Activated CD4-positive, alpha-beta T cell treated with anti-CD3 and anti-CD28 coated beads, Interleukin-2, amount 50 U/mL, for 1 hour (primary cell): ENCODE data around the gene CPVL.

Experiments
- DNase-seq: peaks from one replicate; pipeline ENCODE4 v3.0.0-alpha.2; 2020

CPVL gene

DNA sequence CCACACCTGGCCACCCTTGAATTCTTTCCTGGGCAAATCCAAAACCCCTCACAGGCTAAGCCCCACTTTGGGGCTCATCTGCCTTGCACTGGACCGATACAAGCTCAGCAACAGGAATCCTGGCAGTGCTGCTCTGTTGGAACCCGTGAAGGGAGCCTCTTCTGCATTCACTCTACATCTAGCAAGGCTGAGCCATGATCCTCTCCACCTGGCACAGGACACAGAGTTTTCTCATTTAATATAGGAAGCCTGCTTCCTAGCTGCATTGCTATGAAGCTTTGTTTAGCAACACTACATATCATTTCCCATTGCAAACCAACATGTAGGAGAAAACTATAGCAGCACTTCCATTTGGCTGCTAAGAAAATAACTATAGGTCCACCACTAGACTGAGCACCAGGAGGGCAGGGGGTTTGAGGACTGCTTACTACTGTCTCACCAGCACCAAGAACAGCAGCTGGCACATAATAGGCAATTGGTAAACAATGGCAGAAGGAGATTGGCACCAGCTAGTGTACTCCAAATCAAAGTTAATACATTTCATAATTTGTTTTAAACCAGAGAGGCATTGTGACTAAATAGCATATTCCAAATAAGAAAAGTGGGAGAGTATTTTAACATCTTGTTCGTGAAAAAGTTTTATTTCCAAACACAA is 56.1 kb downstream of the CPVL start:
- DNase-seq, result no peak

GRCh38 chr7:29087840-29088170 is 58.5 kb downstream of the CPVL start:
- no peak for DNase-seq

- no peak for DNase-seq
Observed at GRCh38 chr7:29086545-29086944, 59.8 kb downstream of the CPVL start.

GRCh38 chr7:29084832-29085231 is 61.5 kb downstream of the CPVL start:
- DNase-seq, result no peak

- no peak for DNase-seq
Observed at GRCh38 chr7:29080803-29081202, 65.5 kb downstream of the CPVL start.

- no peak for DNase-seq
Observed at GRCh38 chr7:29078311-29079260, 67.8 kb downstream of the CPVL start.

GRCh38 chr7:29077854-29078253 is 68.5 kb downstream of the CPVL start:
- DNase-seq, result no peak

- DNase-seq, result no peak
Observed at GRCh38 chr7:29077176-29077575, 69.2 kb downstream of the CPVL start.

- DNase-seq, result no peak
Observed at GRCh38 chr7:29076631-29077030, 69.7 kb downstream of the CPVL start.

DNA sequence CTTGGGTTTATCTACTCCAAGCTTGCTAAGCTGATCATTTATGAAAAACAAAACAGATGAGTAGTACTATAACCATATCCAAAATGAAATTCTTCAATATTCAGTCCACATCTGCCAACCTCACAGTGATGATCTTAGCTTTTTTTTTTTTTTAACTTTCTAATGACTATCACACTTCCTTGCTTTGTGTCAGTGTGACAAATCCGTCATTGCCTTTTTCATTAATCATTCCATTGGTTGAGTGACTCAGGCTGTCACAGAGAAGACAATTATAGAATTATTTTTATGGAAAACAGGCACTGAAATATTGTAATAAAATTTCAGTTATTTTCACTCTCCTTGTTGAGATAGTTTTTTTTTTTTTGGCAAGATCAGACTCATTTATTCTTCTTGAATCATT is 70.7 kb downstream of the CPVL start:
- no peak for DNase-seq

GRCh38 chr7:29071203-29071874 is 75.0 kb downstream of the CPVL start:
- DNase-seq, result no peak

DNA sequence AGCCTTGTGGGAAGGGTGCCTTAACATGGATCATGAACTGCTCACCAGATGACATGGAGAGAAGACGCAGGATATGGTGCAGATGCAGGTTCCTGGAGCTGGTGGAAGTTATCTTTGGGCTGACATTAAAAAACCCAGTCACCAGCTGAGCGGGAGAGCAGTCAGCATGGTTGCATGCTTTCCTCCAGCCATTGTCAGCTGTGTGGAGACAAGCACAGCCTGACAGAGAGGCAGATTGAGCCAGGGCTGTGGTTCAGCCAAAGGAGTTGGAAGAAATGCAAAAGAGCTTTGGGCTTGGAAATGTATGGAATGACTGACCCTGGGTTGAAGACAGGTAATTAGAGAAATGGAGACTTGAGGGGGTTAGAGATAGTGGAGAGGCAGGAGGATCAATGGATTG is 79.7 kb downstream of the CPVL start:
- DNase-seq, result no peak

- DNase-seq, result no peak
Observed at GRCh38 chr7:29065181-29065857, 81.0 kb downstream of the CPVL start.

DNA sequence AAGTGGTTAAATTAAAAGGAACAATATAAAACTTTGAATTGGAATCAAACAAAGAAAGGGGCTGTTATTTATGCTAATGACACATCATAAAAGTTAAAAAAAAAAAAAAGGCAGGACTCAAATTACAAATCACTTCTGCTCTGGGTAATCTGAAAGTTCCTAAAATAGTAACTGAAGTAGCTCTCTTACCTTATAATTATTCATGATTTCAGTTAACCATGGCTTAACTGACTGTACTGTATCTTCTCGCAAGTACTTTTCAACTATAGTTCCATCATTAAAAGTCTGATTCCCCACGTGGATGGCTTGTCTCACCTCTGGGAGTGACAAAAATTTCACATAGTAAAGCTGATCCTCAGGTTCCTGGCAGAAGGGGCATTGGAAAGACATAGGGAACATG is 82.5 kb downstream of the CPVL start:
- no peak for DNase-seq

DNA sequence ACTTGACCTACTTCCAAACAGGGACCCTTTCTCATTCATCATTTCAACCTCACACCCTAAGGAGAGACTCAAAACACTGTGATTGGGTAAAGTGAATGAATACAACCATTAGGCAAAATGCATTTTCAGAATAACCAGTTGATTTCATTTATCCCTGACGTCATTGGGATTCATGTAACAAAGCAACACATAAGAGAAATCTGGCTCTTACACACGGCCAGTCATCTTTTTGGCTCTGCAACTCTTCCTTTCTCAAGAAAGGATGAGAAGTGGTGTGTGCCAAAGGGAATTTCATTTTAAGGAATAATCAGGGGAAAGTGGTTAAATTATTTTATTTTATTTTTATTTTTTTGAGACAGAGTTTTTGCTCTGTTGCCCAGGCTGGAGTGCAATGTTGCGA is 83.1 kb downstream of the CPVL start:
- DNase-seq, result no peak

GRCh38 chr7:29053105-29053872 is 93.0 kb downstream of the CPVL start:
- DNase-seq, result no peak

GRCh38 chr7:29046978-29047377 is 99.4 kb downstream of the CPVL start:
- DNase-seq, result no peak

- no peak for DNase-seq
Observed at GRCh38 chr7:29045258-29046086, 100.9 kb downstream of the CPVL start.

DNA sequence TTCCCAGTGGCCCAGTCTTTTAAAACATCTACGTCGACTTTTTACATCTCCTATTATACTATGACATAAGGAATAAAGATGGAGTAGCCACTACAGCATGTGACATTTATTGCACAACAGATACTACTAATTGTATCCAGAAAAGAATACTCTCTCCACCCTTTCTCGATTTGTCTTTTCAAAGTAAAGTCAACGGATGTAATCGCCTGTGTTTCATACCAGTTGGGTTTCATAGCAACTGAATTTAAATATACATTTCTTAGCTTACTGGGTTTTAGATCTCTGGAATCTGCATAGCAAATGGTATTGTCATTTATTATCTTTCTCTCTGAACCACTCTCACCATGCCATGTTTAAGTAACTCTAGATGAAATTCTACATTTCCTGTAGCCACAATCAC is 101.8 kb downstream of the CPVL start:
- DNase-seq, result no peak

DNA sequence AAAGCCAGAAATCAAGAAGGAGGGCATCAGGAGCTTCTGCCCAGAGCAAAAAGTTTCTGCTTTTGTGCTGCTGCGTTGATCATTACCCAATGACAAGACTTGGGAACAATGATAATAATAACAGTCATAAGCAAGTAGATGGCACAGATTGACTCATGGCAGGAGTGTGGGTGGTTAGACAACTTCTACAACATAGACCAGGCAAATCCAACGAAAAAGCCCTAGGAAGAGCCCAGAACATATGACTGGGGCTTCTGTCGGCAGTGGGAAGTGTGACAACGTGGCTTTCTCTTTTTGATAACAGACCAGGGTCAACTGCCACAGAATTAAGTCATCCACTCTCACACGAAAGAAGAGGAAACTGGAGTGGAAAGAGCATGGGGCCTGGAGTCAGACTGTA is 102.8 kb downstream of the CPVL start:
- no peak for DNase-seq

- no peak for DNase-seq
Observed at GRCh38 chr7:29042824-29043231, 103.5 kb downstream of the CPVL start.

DNA sequence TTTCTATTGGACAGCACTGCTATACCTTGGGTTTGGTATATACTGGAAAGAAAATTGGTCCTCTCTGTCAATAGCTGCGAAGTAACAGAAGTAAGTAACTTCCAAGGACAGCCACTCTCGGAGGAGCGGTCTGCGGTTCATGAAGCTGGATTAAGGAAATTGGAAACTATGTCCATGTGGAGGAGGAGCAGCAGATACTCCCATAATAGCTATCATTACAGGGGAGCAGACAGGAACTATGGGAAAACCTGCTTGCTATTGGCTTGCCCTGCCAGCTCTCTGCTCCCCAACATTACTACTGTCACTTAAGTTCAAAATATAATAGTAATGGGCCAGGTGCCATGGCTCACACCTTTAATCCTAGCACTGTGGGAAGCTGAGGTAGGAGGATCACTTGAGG is 104.3 kb downstream of the CPVL start:
- DNase-seq, result no peak
